ENCODE measurements around the gene LRIG2.

DNA sequence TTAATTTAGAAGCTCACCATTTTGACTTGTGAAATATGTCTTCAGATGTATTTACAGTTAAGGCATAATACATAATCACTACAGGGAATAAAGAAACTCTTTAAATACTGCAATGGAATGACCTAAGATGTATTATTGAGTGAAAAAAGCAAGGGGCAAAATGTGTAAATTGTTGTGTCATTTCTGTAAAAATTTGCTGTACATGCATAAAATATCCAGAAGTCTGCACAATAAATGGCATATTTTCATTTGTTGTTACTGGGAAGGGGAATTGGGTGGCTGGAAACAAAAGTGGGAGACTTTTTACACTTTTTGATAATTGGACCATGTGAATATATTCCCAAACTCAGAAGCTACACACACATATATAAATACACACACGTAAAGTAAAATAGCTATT is 17.1 kb downstream of the LRIG2 start:
- TF ChIP-seq, protein P1, sequence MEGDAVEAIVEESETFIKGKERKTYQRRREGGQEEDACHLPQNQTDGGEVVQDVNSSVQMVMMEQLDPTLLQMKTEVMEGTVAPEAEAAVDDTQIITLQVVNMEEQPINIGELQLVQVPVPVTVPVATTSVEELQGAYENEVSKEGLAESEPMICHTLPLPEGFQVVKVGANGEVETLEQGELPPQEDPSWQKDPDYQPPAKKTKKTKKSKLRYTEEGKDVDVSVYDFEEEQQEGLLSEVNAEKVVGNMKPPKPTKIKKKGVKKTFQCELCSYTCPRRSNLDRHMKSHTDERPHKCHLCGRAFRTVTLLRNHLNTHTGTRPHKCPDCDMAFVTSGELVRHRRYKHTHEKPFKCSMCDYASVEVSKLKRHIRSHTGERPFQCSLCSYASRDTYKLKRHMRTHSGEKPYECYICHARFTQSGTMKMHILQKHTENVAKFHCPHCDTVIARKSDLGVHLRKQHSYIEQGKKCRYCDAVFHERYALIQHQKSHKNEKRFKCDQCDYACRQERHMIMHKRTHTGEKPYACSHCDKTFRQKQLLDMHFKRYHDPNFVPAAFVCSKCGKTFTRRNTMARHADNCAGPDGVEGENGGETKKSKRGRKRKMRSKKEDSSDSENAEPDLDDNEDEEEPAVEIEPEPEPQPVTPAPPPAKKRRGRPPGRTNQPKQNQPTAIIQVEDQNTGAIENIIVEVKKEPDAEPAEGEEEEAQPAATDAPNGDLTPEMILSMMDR (IDR thresholded peaks at IDR 0.05) = no peak
- no peak for TF ChIP-seq MAX (CRISPR knock-in tag; IDR thresholded peaks at IDR 0.05)
- no peak for TF ChIP-seq SP1 (CRISPR knock-in tag; conservative IDR thresholded peaks at IDR 0.05)

Data from WTC11 (cell line).